RWPE1 (cell line): Measurements from ENCODE around the gene RALY.
A peak's percentile ranks its signal among the peaks of the same experiment; 100 is the strongest.

Source experiments
- CTCF ChIA-PET: fragments of 350-600 bp; sonication (Branson Sonifier 250); formaldehyde crosslinking; extraction: SDS; loops from one replicate; lab custom pipeline; 2021; lab: Yijun Ruan, JAX
- POLR2A ChIA-PET: fragments of 400-600 bp; formaldehyde crosslinking; extraction: SDS; loops from one replicate; lab custom pipeline; 2020; ENCODE audit warnings: antibody characterized with exemption; ENCODE audit not compliant: low non-redundant PET; lab: Yijun Ruan, JAX
- DNase-seq: peaks from one replicate; pipeline ENCODE4 v3.0.0; 2012; ENCODE audit warnings: low spot score
- H3K27ac ChIP-seq: fragments of 450-650 bp; 2 replicates; pipeline ENCODE4 v1.5.1; 2017
- TF ChIP-seq, protein P1 (sequence below): fragments of 450-650 bp; conservative IDR thresholded peaks from 2 replicates; pipeline ENCODE4 v1.5.1; 2017; ENCODE audit warnings: low read depth, mild to moderate bottlenecking

The RALY gene

DNA sequence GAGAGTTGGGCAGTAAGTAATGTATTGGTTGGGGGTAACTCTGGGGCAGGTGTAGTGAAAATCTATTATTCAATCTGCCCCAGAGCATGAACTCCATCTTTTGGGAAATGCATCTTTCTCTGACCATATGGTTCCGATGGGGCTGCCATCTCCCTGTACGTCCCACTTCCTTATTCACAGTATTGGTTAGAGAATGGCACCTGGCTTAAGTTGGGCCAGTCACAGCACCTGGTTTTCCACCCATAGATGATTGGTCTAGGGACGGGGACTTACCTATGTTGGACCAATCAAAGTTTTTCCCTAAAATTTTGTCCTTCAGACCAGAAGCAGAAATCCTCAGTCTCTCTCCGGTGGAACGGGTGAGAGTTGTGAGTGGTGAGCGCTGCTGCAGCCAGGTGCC is 2.2 kb upstream of the RALY start:
- ChIA-PET CTCF (no interaction called here), POLR2A (no interaction called here)
- peak overlapping the region; percentile 97 for H3K27ac ChIP-seq
- TF ChIP-seq, protein P1, sequence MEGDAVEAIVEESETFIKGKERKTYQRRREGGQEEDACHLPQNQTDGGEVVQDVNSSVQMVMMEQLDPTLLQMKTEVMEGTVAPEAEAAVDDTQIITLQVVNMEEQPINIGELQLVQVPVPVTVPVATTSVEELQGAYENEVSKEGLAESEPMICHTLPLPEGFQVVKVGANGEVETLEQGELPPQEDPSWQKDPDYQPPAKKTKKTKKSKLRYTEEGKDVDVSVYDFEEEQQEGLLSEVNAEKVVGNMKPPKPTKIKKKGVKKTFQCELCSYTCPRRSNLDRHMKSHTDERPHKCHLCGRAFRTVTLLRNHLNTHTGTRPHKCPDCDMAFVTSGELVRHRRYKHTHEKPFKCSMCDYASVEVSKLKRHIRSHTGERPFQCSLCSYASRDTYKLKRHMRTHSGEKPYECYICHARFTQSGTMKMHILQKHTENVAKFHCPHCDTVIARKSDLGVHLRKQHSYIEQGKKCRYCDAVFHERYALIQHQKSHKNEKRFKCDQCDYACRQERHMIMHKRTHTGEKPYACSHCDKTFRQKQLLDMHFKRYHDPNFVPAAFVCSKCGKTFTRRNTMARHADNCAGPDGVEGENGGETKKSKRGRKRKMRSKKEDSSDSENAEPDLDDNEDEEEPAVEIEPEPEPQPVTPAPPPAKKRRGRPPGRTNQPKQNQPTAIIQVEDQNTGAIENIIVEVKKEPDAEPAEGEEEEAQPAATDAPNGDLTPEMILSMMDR: no peak
- no peak for DNase-seq

DNA sequence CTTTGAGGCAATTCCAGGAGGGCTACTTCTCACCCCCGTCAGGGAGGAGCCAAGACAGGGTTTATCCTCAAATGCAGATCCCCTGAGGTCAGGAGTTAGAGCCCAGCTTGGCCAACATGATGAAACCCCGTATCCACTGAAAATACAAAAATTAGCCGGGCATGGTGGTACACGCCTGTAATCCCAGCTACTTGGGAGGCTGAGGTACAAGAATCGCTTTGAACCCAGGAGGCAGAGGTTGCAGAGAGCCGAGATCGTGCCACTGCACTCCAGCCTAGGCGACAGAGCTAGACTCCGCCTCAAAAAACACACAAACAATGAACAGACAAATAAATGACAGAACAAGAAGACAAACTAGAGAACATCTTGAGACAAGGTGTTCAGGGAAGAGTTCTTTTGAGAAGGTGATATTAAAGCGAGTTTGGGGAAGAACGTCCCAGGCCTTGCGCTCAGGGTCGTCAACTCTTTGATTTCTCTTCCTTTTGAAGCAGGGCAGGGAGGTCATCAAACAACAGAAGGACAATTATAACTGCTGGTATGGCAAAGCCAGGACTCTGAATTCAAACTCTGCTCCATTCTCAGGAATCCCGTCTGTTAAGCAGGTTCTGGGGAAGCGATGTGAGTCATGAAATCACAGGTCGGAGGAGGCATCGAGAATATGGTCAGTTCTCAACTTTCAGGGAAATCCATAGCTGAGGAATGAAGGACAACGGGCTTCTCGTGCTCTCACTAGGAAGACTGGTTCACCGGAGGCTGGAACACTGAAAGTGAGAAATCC is 1.4 kb upstream of the RALY start:
- peak; percentile 67 for DNase-seq
- POLR2A ChIA-PET: interaction anchor here (0.6 to 1.0 kb wide), 2 partner anchors 120 to 295 kb away, joined by 3 to 5 read pairs; no protein-coding TSS in a partner anchor
- TF ChIP-seq, protein P1: no peak
- CTCF ChIA-PET: interaction anchor here (0.5 to 2.1 kb wide), 4 partner anchors 12 to 129 kb away, joined by 3 to 7 read pairs (median 3); partner anchors contain the start of gene EIF2S2
- peak overlapping the region; percentile 97 for H3K27ac ChIP-seq

DNA sequence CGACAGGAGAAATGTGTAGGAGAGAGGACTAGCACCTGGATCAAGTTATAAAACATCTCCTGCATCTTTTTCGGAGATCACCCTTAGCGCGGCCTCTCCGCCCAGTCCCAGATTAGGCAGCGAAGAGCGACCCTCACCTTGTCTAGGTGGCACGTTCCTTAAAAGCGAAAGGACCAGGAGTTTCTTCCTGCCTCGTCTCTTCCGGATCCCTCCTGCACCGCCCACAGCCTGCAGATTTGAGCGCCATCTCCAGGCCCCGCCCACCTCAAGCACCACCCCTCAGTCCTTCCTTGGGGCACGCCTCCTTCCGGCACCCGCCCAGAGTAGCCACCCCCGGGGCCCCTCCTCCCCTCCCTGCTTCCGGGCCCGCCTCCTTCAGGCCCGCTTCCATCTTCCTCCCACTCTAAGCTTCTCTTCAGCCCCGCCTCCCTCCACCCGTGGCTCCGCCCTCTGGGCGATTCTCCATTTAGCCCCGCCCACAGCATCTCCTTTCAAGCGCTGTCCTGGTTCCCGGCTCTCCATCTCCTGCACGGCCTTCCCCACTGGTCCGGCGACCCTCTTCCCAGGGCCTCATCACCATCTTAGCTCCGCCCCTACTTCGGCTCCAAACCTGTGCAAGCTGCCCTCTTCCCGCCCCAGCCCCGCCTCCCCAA is 662 bp upstream of the RALY start:
- CTCF ChIA-PET: interaction anchor here (0.5 to 2.1 kb wide), 7 partner anchors 29 to 674 kb away, joined by 3 to 8 read pairs (median 3); partner anchors contain the start of gene EIF2S2
- TF ChIP-seq, protein P1: no peak
- peak overlapping the region; percentile 97 for H3K27ac ChIP-seq
- POLR2A ChIA-PET: interaction anchor here (0.5 to 1.4 kb wide), 10 partner anchors 8 to 296 kb away, joined by 3 to 9 read pairs (median 4); no protein-coding TSS in a partner anchor
- DNase-seq: peak; percentile 100

DNA sequence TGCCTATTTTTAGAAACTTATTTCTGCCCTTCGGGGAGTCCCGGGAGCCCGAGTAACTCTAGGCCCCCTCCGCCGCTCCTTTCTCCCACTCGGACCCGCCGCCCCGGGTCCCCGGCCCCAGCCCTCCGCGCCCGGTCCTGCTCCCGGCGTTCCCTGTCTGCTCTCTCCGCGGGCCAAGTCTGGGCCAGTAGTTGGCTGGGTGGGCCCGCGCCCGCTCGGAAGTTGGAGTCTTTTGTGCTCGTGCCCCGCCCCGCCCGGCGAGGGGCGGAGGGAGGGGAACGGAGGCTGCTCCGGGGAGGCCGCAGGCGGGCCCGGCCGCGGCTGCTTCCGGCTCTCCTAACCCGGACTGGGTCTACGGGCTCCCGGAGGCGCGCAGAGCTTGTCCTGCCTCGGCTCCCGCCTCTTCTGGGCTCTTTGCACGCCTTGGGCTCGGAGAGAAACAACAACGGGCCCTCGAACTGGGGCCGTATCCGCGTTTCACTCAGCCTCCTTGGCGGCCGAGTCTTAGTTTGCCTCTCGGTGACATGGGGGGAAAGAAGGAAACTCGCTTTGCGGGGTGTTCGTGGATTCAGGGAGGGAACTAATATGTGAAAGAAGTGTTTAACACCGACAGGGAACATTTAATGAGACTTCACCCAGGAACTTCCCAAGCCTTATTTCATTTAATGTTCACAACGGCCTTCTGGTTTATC is 657 bp downstream of the RALY start:
- ChIA-PET CTCF (interaction anchor here (1.0 to 2.1 kb wide), 5 partner anchors 73 to 131 kb away, joined by 3 to 8 read pairs (median 4); no protein-coding TSS in a partner anchor), POLR2A (interaction anchor here (0.5 to 1.4 kb wide), 3 partner anchors 9 to 390 kb away, joined by 3 to 6 read pairs (median 5); no protein-coding TSS in a partner anchor)
- TF ChIP-seq, protein P1: no peak
- peak overlapping the region; percentile 97 for H3K27ac ChIP-seq
- DNase-seq: peak; percentile 89

DNA sequence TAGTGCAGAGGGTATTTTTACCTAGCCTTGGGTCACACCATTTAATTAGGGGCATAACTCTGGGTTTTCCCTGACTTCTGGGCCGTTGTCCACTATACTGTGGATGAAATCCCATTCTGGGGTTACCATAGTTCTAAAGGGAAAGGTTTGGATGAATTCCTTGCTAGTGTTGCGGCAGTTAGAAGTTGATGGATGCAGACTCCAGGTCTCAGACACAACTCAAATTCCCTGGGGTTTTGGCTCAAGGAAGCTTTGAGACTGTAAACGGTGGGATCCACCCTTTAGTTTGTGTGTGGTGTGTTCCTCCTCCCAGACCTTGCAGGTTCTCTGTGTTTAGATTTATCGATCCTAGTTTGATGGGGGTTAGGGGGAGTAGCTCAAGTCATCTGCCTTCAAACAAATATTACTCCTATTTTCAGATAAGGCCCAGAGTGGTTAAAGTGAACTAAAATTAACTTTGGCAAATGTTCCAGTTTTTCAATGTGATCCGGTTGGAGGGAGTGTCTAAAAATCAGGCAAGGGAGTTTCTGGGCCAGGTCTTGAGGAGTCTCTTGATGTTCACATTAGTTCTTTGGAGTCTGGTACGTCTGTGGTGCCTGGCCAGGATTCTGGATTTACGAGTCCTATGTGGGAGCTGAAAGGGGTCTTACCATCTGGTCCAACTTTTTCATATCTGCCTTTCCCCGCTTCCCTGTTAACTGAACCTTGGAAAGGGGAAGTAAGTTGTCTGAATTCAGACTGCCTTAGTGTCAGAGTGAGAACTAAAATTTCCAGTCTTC is 1.5 kb downstream of the RALY start:
- DNase-seq: peak; percentile 41
- CTCF ChIA-PET: interaction anchor here (0.6 to 1.0 kb wide), 4 partner anchors 27 to 206 kb away, joined by 3 read pairs; no protein-coding TSS in a partner anchor
- TF ChIP-seq, protein P1: no peak

More for the DNA sequence above, 1.5 kb downstream of the RALY start:
- H3K27ac ChIP-seq: no peak overlapping the region
- POLR2A ChIA-PET: no interaction called here
